ENCODE results near the gene PDZD4. TPM values are rescaled to one million over a fixed set of nuclear protein-coding genes. Genes with fewer than 3 reads are reported as not detected.

Gene PDZD4
- total RNA-seq, 4 donors from 2014 or later: 0.65 to 1.3 (median 0.80) TPM

GRCh38 chrX:153816831-153817690 is 13.3 kb downstream of the PDZD4 start:
- TF ChIP-seq CTCF (IDR thresholded peaks at IDR 0.05; ENCODE audit: low read depth): no peak

GRCh38 chrX:153814591-153815315 is 15.6 kb downstream of the PDZD4 start:
- no peak for TF ChIP-seq CTCF (IDR thresholded peaks at IDR 0.05; ENCODE audit: low read depth)

GRCh38 chrX:153813161-153813560 is 17.2 kb downstream of the PDZD4 start:
- TF ChIP-seq CTCF (IDR thresholded peaks at IDR 0.05; ENCODE audit: low read depth): no peak

GRCh38 chrX:153812220-153812619 is 18.1 kb downstream of the PDZD4 start:
- no peak for TF ChIP-seq CTCF (IDR thresholded peaks at IDR 0.05; ENCODE audit: low read depth)

- no peak for TF ChIP-seq CTCF (IDR thresholded peaks at IDR 0.05; ENCODE audit: low read depth)
Measured at GRCh38 chrX:153807976-153808375, 22.4 kb downstream of the PDZD4 start.

- TF ChIP-seq CTCF (IDR thresholded peaks at IDR 0.05; ENCODE audit: low read depth): no peak
Measured at GRCh38 chrX:153806999-153807575, 23.3 kb downstream of the PDZD4 start.

GRCh38 chrX:153805436-153805835 is 24.9 kb downstream of the PDZD4 start:
- no peak for TF ChIP-seq CTCF (IDR thresholded peaks at IDR 0.05; ENCODE audit: low read depth)

Measured in subcutaneous adipose tissue (tissue), 4 donors.